Fibroblast of mammary gland (primary cell): ENCODE results near the gene CLEC2L.

Source experiments
- DNase-seq: peaks from one replicate; pipeline ENCODE4 v3.0.0-alpha.2; 2010; ENCODE audit warnings: low read depth
- H3K4me3 ChIP-seq: 2 replicates; pipeline ENCODE4 v1.5.1; 2011; ENCODE audit warnings: low read depth, mild to moderate bottlenecking, low read length, moderate library complexity; ENCODE audit not compliant: control insufficient read depth
- CTCF ChIP-seq: conservative IDR thresholded peaks from 2 replicates; pipeline ENCODE4 v1.5.1; 2011; ENCODE audit warnings: low read depth, low read length, inconsistent platforms; ENCODE audit not compliant: control insufficient read depth, insufficient read depth

Gene CLEC2L

GRCh38 chr7:139582130-139582650, 58.7 kb downstream of the CLEC2L start:
- no peak overlapping the region for H3K4me3 ChIP-seq
- no peak for TF ChIP-seq CTCF
- DNase-seq = no peak

- no peak overlapping the region for H3K4me3 ChIP-seq
- no peak for TF ChIP-seq CTCF
- DNase-seq = no peak
These were observed 59.2 kb downstream of the CLEC2L start for GRCh38 chr7:139582671-139583155.

- no peak overlapping the region for H3K4me3 ChIP-seq
- DNase-seq = no peak
- TF ChIP-seq CTCF = no peak
These were observed 60.5 kb downstream of the CLEC2L start for GRCh38 chr7:139583826-139584553.

GRCh38 chr7:139585042-139585441, 61.6 kb downstream of the CLEC2L start:
- H3K4me3 ChIP-seq = no peak overlapping the region
- no peak for TF ChIP-seq CTCF
- no peak for DNase-seq

GRCh38 chr7:139586286-139586685, 62.8 kb downstream of the CLEC2L start:
- DNase-seq = no peak
- no peak for TF ChIP-seq CTCF
- H3K4me3 ChIP-seq = no peak overlapping the region

GRCh38 chr7:139587535-139587934, 64.0 kb downstream of the CLEC2L start:
- no peak overlapping the region for H3K4me3 ChIP-seq
- no peak for TF ChIP-seq CTCF
- no peak for DNase-seq
